PFSK-1 (cell line): ENCODE measurements around the gene BICDL1.

Experiments used
- FOXP2 ChIP-seq: optimal IDR thresholded peaks from 2 replicates; pipeline ENCODE3; 2011; ENCODE audit warnings: borderline replicate concordance, control low read depth, inconsistent platforms; ENCODE audit not compliant: insufficient read depth; ENCODE audit errors: extremely low read length, extremely low read depth
- POLR2AphosphoS5 ChIP-seq: IDR thresholded peaks from 2 replicates; pipeline ENCODE4 v1.6.1; 2012; ENCODE audit warnings: low read depth, mild to moderate bottlenecking, control low read depth, low read length, moderate library complexity
- SIN3A ChIP-seq: IDR thresholded peaks from 2 replicates; pipeline ENCODE4 v1.6.1; 2012; ENCODE audit warnings: mild to moderate bottlenecking, low read length, moderate library complexity, borderline replicate concordance; ENCODE audit not compliant: insufficient read depth
- TAF1 ChIP-seq: IDR thresholded peaks from 2 replicates; pipeline ENCODE4 v1.6.1; 2012; ENCODE audit warnings: low read length, control low read depth, borderline replicate concordance; ENCODE audit not compliant: insufficient read depth
- TF ChIP-seq, protein P1 (sequence below), 2 experiments: IDR thresholded peaks; 2 replicates each; pipeline versions ENCODE4 v1.6.1 to v1.8.0; 2011 to 2012; ENCODE audit warnings: low read depth in 2 of 2, low read length in 2 of 2, control low read depth in 1 of 2, inconsistent platforms in 1 of 2, mild to moderate bottlenecking in 1 of 2, moderate library complexity in 1 of 2; ENCODE audit not compliant: insufficient read depth in 1 of 2

Gene BICDL1

DNA sequence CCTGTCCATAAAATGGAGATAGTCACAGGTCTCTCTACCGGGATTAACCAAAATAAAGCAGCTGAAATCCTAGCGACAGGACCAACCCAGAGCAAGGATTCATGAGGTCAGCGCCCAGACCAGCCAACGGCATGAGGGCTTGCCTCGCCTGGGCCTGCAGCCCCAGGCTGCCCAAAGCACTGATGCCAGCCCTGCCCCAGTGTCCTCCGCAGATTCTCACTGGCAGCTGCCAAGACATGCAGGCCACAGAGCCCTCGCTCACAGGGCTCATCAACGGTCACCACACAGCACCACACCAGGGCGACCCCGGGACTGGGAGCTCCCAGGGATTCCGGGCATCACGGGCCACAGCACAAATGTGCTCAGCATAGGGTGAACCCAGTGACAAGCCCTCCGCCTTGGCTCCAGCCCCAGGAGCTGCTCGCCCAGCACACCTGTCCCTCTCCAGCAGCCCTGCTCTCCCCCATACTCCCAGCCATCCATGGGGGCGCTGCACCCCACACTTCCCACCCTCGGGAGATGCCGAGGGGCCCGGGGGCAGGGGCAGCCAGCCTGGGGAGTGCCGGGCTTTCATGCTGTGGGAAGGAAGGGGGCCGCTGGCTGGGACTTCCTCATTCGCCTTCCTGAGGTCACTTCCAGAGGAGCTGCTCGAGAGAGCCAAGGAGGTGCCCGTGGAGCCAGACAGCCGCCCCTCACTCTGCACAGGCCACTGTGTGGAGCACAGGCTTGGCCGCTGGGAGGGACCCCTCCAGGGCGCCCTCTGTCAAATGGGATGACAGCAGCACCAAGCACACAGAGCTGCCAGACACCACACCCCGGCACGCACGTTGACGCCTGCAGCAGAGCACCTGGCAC lies 113.4 kb downstream of the BICDL1 start:
- TF ChIP-seq SIN3A (no peak), FOXP2 (no peak), TAF1 (no peak), POLR2AphosphoS5 (no peak)
- TF ChIP-seq, protein P1, sequence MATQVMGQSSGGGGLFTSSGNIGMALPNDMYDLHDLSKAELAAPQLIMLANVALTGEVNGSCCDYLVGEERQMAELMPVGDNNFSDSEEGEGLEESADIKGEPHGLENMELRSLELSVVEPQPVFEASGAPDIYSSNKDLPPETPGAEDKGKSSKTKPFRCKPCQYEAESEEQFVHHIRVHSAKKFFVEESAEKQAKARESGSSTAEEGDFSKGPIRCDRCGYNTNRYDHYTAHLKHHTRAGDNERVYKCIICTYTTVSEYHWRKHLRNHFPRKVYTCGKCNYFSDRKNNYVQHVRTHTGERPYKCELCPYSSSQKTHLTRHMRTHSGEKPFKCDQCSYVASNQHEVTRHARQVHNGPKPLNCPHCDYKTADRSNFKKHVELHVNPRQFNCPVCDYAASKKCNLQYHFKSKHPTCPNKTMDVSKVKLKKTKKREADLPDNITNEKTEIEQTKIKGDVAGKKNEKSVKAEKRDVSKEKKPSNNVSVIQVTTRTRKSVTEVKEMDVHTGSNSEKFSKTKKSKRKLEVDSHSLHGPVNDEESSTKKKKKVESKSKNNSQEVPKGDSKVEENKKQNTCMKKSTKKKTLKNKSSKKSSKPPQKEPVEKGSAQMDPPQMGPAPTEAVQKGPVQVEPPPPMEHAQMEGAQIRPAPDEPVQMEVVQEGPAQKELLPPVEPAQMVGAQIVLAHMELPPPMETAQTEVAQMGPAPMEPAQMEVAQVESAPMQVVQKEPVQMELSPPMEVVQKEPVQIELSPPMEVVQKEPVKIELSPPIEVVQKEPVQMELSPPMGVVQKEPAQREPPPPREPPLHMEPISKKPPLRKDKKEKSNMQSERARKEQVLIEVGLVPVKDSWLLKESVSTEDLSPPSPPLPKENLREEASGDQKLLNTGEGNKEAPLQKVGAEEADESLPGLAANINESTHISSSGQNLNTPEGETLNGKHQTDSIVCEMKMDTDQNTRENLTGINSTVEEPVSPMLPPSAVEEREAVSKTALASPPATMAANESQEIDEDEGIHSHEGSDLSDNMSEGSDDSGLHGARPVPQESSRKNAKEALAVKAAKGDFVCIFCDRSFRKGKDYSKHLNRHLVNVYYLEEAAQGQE (IDR thresholded peaks at IDR 0.05; ENCODE audit: insufficient read depth in 1 of 2, low read depth in 2 of 2, low read length in 2 of 2) = no peak

DNA sequence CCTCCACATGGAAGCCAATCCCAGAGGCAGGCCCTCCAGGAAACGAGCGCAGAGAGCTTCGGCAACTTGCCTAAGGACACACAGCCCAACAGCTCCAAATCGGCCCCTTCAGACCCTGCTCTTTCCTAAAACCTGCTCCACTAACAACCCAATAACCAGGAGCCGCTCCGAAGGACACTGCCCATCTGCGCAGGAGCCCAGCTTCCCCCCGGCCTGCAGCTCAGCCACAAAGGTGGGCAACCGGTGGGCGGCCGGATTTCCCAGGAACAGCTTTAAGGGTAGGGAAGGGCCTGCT lies 114.0 kb downstream of the BICDL1 start:
- TF ChIP-seq TAF1 (no peak), POLR2AphosphoS5 (no peak)

DNA sequence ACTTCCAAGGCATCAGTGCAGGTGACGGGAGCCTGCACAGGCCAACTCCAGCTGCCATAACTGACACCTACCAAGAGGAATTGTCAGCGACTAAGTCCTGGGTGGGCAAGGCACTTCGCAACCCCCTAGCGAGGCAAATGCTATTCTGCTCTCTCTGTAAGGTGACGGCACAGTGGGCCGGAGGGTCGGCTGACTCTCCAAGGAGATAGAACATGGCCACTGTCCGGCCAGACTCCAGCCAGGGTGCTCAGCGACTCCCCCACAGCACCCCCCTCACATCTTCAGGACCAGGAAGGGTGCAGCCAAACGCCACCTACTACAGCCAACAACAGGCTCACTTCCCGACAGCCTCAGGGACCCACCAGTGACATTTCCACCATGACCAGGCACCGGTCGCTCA lies 114.3 kb downstream of the BICDL1 start:
- TF ChIP-seq FOXP2 (no peak), POLR2AphosphoS5 (no peak), SIN3A (no peak), TAF1 (no peak)
- TF ChIP-seq, protein P1 (IDR thresholded peaks at IDR 0.05; ENCODE audit: insufficient read depth in 1 of 2, low read depth in 2 of 2, low read length in 2 of 2) = no peak

DNA sequence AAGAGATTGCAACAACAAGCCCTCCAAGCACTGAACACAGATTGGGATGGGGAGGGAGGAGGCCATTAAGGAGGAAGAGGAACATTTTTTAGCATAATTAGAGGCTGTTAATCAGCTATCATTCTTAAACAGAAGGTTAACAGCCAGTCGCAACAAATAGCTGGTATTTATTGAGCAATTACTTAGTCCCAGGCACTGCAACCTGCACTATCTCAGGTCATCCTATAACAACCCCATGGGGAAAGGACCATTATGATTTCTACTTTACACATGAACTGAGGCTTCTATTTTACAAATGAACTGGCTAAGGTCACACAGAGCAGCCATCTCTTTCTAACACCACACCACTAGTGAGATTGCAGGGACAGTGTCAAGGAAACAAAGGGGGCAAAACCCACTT lies 117.1 kb downstream of the BICDL1 start:
- TF ChIP-seq SIN3A (no peak), TAF1 (no peak)

DNA sequence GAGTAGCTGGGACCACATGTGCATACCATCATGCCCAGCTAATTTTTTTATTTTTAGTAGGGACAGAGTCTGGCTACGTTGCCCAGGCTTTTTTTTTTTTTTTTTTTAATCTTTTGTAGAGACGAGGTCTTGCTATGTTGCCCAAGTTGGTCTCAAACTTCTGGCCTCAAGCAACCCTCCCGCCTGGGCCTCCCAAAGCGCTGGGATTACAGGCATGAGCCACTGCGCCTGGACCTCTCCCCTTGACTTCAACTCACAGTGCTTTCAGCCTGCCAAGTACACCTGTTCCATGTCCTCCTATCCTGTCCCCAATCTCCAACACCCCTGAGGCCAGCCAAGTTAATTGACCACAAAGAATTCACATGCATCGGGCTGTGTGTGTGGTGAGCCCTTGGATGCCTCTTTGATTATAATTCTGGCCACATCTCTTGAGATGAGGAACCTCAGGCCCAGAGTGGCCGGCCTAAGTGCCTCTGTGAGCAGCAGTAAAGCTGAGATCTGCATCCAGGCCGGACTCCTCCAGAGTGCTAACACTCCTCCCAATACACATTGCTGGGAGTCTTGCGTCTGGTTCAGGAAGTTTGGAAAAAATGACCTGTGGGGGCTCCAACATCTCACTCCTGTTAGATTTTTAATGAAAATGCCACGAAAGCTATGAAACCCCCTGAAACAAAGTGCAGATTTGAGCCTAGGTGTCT lies 120.7 kb downstream of the BICDL1 start:
- TF ChIP-seq, protein P1 (IDR thresholded peaks at IDR 0.05; ENCODE audit: insufficient read depth in 1 of 2, low read depth in 2 of 2, low read length in 2 of 2) = no peak
- TF ChIP-seq FOXP2 (no peak), TAF1 (no peak)

DNA sequence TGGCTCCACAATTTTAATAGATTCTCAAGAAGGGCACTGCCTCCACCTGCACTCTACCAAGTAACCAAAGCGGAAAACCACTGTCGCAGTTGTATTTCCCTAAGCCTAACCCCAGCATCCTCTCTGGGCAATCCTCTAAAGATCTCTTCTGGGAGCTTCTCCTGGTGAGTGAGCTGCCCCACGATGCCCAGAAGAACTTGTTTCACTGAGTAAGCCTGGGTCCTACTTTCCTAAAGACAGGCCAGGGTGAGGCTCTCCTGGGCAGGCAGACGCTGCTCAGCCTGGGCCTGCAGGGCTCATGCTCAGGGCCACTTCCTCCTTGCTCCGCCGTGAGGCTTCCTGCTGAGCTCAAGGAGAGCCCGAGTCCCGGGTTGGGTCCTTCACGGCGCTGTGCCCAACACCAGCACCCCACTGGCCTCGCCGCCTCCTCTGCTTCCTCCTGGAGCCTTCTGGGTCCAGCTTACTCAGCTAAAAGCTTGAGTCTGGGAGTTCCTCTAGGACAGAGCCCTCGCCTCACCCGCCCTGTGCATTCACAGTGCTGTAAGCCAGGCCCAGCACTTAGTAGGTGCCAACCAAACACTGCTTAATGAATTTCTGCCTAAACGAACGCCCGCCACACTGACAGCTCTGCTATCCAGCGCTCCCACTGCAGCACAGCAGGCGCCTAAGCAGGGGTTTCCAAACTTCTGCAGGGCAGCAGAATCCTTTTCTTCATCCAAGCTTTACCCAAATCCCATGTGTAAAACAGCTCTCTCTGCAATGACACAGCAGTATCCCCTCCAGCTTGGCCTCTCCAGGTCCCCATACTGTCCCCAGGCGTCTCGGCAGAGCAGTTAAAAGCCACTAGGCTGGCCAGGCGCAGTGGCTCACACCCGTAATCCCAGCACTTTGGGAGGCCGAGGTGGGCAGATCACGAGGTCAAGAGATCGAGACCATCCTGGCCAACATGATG lies 121.8 kb downstream of the BICDL1 start:
- TF ChIP-seq SIN3A (no peak), POLR2AphosphoS5 (no peak), FOXP2 (no peak), TAF1 (no peak)
- TF ChIP-seq, protein P1 (IDR thresholded peaks at IDR 0.05; ENCODE audit: insufficient read depth in 1 of 2, low read depth in 2 of 2, low read length in 2 of 2) = no peak
